SU-DHL-6 (cell line): ENCODE measurements around the gene LRP4.

ENCODE experiments used
- H2AFZ ChIP-seq: fragments of 200-600 bp; sonication (generic); 2 replicates; pipeline ENCODE4 v1.6.1; 2014; ENCODE audit warnings: low read depth, mild to moderate bottlenecking, moderate library complexity, mixed read lengths, antibody characterized with exemption, low read length; ENCODE audit not compliant: severe bottlenecking
- H3F3A ChIP-seq: fragments of 200-600 bp; shearing (Covaris generic); 2 replicates; pipeline ENCODE4 v1.6.0; 2016; ENCODE audit warnings: antibody characterized with exemption, mild to moderate bottlenecking; ENCODE audit not compliant: insufficient read depth
- H3K27ac ChIP-seq: fragments of 200-600 bp; sonication (generic); 2 replicates; pipeline ENCODE4 v1.5.1; 2016; ENCODE audit warnings: low read depth, mild to moderate bottlenecking, low read length, moderate library complexity, mixed read lengths
- H3K27me3 ChIP-seq: fragments of 200-600 bp; sonication (generic), shearing (Covaris generic); 2 replicates; pipeline ENCODE4 v1.6.0; 2014; ENCODE audit warnings: mild to moderate bottlenecking, low read length
- H3K36me3 ChIP-seq: fragments of 200-600 bp; sonication (generic); 2 replicates; pipeline ENCODE4 v1.6.1; 2014; ENCODE audit warnings: mild to moderate bottlenecking, low read length, mixed read lengths
- H3K4me2 ChIP-seq: fragments of 300-600, 200-600 bp; shearing (Covaris generic), sonication (generic); 2 replicates; pipeline ENCODE4 v1.6.0; 2014; ENCODE audit warnings: low read length, low read depth, mild to moderate bottlenecking; ENCODE audit not compliant: poor library complexity, severe bottlenecking
- H3K4me3 ChIP-seq: fragments of 200-600 bp; sonication (generic); 2 replicates; pipeline ENCODE4 v1.5.1; 2014; ENCODE audit warnings: antibody characterized with exemption, low read length, mild to moderate bottlenecking, mixed read lengths; ENCODE audit not compliant: insufficient read depth, poor library complexity, severe bottlenecking
- H3K79me2 ChIP-seq: fragments of 200-600 bp; sonication (generic); 2 replicates; pipeline ENCODE4 v1.6.1; 2014; ENCODE audit warnings: mild to moderate bottlenecking, low read length, moderate library complexity; ENCODE audit not compliant: insufficient read depth
- H3K9ac ChIP-seq: fragments of 200-600 bp; sonication (generic); 2 replicates; pipeline ENCODE4 v1.7.0; 2014; ENCODE audit warnings: mild to moderate bottlenecking, low read length
- H3K9me2 ChIP-seq: fragments of 200-600 bp; sonication (generic); replicated peaks from 2 replicates; pipeline ENCODE4 v1.6.1; 2014; ENCODE audit warnings: low read length; ENCODE audit not compliant: insufficient read depth
- H3K9me3 ChIP-seq: fragments of 200-600 bp; sonication (generic); 2 replicates; pipeline ENCODE4 v1.6.1; 2014; ENCODE audit warnings: low read length, mixed read lengths; ENCODE audit not compliant: insufficient read depth
- H4K20me1 ChIP-seq: fragments of 200-600 bp; sonication (generic); 2 replicates; pipeline ENCODE4 v1.6.1; 2014; ENCODE audit warnings: low read depth, mild to moderate bottlenecking, antibody characterized with exemption, low read length, moderate library complexity, mixed read lengths
- CTCF ChIP-seq: fragments of 200-600 bp; sonication (generic); IDR thresholded peaks from one replicate; pipeline ENCODE4 v1.5.1; 2017; ENCODE audit warnings: antibody characterized with exemption, mild to moderate bottlenecking, low read length, moderate library complexity; ENCODE audit not compliant: insufficient read depth, poor library complexity, severe bottlenecking
- EZH2phosphoT487 ChIP-seq: fragments of 200-600 bp; sonication (generic), shearing (Covaris generic); conservative IDR thresholded peaks from 2 replicates; pipeline ENCODE4 v1.6.1; 2018; ENCODE audit warnings: mild to moderate bottlenecking, antibody characterized with exemption, low read length, moderate library complexity, mixed read lengths

The LRP4 gene

GRCh38 chr11:46836870-46837269 is 81.5 kb downstream of the LRP4 start:
- peaks cover 34% of the 10 kb centered on the region; the same call in 1 of the 2 replicates for H4K20me1 ChIP-seq

GRCh38 chr11:46836431-46836830 is 81.9 kb downstream of the LRP4 start:
- Histone ChIP-seq H3K36me3 (no peaks in the 10 kb centered on the region), H3K9me3 (no peaks in the 10 kb centered on the region), H3K79me2 (peaks cover 96% of the 10 kb centered on the region), H3K4me3 (no peak overlapping the region), H3F3A (peaks cover 4% of the 10 kb centered on the region; the same call in 1 of the 2 replicates), H3K27ac (no peak overlapping the region), H2AFZ (no peak overlapping the region), H4K20me1 (peaks cover 34% of the 10 kb centered on the region; the same call in 1 of the 2 replicates), H3K27me3 (no peaks in the 10 kb centered on the region), H3K9ac (no peak overlapping the region), H3K9me2 (no peaks in the 10 kb centered on the region), H3K4me2 (no peak overlapping the region)
- TF ChIP-seq EZH2phosphoT487 (no peak), CTCF (no peak)

More at GRCh38 chr11:46836870-46837269, 81.5 kb downstream of the LRP4 start:
- Histone ChIP-seq H3K4me2 (no peak overlapping the region), H3K79me2 (peaks cover 96% of the 10 kb centered on the region), H3K27me3 (no peaks in the 10 kb centered on the region), H3K9me2 (no peaks in the 10 kb centered on the region), H3K36me3 (no peaks in the 10 kb centered on the region), H3K27ac (no peak overlapping the region), H3K4me3 (no peak overlapping the region), H3K9ac (no peak overlapping the region), H2AFZ (no peak overlapping the region), H3K9me3 (no peaks in the 10 kb centered on the region), H3F3A (peaks cover 4% of the 10 kb centered on the region; the same call in 1 of the 2 replicates)
- TF ChIP-seq EZH2phosphoT487 (no peak), CTCF (no peak)

GRCh38 chr11:46835897-46836296 is 82.5 kb downstream of the LRP4 start:
- no peaks in the 10 kb centered on the region for H3K36me3 ChIP-seq
- H3K27ac ChIP-seq = no peak overlapping the region
- H3K9me3 ChIP-seq = no peaks in the 10 kb centered on the region
- H3K79me2 ChIP-seq = peaks cover 94% of the 10 kb centered on the region
- no peak overlapping the region for H2AFZ ChIP-seq
- peaks cover 34% of the 10 kb centered on the region; the same call in 1 of the 2 replicates for H4K20me1 ChIP-seq
- H3K4me3 ChIP-seq = no peak overlapping the region
- H3F3A ChIP-seq = peaks cover 4% of the 10 kb centered on the region; the same call in 1 of the 2 replicates
- TF ChIP-seq EZH2phosphoT487 (no peak), CTCF (no peak)
- no peaks in the 10 kb centered on the region for H3K27me3 ChIP-seq
- no peak overlapping the region for H3K4me2 ChIP-seq
- H3K9ac ChIP-seq = no peak overlapping the region
- no peaks in the 10 kb centered on the region for H3K9me2 ChIP-seq
